Suprapubic skin (tissue), 4 donors: Measurements from ENCODE around the gene SYT15.
"Not testable (repeated sequence)": the region's sequence is repeated elsewhere in the genome, so short reads cannot be mapped to it uniquely, and the experiment has no call there.

Experiments
- EP300 ChIP-seq: sonication (generic); formaldehyde crosslinking; IDR thresholded peaks from one replicate; pipeline ENCODE4 v1.6.1; 2017; ENCODE audit warnings: antibody characterized with exemption
- POLR2A ChIP-seq, 2 donors: fragments of 450-650 bp; IDR thresholded peaks; one replicate each; pipeline ENCODE4 v1.6.1; 2017; ENCODE audit warnings: antibody characterized with exemption in 2 of 2, mild to moderate bottlenecking in 2 of 2, moderate library complexity in 2 of 2
- POLR2AphosphoS5 ChIP-seq, 3 donors: sonication (generic); formaldehyde crosslinking; IDR thresholded peaks; one replicate each; pipeline ENCODE4 v1.6.1; 2017; ENCODE audit warnings: antibody characterized with exemption in 3 of 3
- TF ChIP-seq, protein P1 (sequence below), 2 donors: fragments of 200-600 bp in 1 of 2; fragments of 450-650 bp in 1 of 2; sonication (generic) in 1 of 2; IDR thresholded peaks; one replicate each; pipeline ENCODE4 v1.5.1; 2016 to 2019; ENCODE audit warnings: antibody characterized with exemption in 2 of 2, mild to moderate bottlenecking in 1 of 2, moderate library complexity in 1 of 2

DNA sequence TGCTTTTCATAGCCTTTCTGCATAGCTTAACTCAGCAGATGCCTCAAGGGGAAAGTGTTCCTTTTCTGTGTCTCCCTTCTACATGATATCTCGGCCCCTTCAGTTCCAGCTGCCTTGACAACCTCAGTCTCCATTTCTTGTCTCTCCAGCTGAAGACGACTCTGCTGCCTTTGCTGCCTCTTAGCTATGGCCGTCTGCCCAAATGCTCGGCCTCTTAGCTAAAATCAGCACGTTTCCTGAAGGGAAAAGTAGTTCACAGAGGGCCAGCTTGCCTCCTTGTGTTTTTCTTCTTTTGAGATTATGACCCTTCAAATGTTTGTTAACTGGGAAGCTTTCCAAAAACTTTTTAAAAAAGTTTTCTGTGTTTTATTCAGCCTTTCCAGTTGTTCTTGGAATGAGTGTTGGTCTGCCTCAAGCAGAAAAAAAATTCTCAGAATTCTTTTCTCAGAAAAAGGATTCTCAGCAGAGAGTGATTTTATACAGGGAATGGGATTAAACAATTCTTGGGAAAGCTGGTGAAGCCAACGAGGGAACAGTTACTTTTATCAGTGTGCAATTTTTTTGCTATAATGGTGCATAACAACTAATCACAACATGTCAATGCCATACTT lies 15.6 kb downstream of the SYT15 start:
- TF ChIP-seq, protein P1, sequence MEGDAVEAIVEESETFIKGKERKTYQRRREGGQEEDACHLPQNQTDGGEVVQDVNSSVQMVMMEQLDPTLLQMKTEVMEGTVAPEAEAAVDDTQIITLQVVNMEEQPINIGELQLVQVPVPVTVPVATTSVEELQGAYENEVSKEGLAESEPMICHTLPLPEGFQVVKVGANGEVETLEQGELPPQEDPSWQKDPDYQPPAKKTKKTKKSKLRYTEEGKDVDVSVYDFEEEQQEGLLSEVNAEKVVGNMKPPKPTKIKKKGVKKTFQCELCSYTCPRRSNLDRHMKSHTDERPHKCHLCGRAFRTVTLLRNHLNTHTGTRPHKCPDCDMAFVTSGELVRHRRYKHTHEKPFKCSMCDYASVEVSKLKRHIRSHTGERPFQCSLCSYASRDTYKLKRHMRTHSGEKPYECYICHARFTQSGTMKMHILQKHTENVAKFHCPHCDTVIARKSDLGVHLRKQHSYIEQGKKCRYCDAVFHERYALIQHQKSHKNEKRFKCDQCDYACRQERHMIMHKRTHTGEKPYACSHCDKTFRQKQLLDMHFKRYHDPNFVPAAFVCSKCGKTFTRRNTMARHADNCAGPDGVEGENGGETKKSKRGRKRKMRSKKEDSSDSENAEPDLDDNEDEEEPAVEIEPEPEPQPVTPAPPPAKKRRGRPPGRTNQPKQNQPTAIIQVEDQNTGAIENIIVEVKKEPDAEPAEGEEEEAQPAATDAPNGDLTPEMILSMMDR (IDR thresholded peaks at IDR 0.05) = not testable (repeated sequence)
- TF ChIP-seq POLR2A (IDR thresholded peaks at IDR 0.05); EP300; POLR2AphosphoS5 (IDR thresholded peaks at IDR 0.05): not testable (repeated sequence)
